Measurements from ENCODE around the gene MAK. TPM values are rescaled to one million over a fixed set of nuclear protein-coding genes. Genes with fewer than 3 reads are reported as not detected.

The MAK gene
- total RNA-seq, 1 experiment from 2014 or later, result 0.07 TPM

DNA sequence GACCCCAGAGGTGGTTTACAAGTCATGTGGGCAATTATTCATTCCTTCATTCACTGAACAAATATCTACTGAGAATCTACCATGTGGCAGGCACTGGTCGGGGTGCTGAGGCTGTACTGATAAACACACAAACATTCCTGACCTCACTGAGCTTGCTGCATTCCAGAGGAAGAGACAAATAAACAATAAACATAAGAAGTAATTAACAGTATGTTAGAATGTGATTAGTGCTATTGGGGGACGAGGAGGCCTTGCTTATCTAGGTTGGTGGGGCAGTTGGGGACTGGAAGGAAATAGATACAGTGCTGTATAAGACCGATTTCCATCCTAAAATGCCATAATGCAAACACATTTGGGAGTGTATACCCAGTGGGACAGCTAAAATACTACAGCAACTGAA is 44.1 kb downstream of the MAK start:
- H3K27me3 Mint-ChIP-seq (ENCODE audit: low read depth), result no peaks in the 10 kb centered on the region
- TF ChIP-seq, protein P1, sequence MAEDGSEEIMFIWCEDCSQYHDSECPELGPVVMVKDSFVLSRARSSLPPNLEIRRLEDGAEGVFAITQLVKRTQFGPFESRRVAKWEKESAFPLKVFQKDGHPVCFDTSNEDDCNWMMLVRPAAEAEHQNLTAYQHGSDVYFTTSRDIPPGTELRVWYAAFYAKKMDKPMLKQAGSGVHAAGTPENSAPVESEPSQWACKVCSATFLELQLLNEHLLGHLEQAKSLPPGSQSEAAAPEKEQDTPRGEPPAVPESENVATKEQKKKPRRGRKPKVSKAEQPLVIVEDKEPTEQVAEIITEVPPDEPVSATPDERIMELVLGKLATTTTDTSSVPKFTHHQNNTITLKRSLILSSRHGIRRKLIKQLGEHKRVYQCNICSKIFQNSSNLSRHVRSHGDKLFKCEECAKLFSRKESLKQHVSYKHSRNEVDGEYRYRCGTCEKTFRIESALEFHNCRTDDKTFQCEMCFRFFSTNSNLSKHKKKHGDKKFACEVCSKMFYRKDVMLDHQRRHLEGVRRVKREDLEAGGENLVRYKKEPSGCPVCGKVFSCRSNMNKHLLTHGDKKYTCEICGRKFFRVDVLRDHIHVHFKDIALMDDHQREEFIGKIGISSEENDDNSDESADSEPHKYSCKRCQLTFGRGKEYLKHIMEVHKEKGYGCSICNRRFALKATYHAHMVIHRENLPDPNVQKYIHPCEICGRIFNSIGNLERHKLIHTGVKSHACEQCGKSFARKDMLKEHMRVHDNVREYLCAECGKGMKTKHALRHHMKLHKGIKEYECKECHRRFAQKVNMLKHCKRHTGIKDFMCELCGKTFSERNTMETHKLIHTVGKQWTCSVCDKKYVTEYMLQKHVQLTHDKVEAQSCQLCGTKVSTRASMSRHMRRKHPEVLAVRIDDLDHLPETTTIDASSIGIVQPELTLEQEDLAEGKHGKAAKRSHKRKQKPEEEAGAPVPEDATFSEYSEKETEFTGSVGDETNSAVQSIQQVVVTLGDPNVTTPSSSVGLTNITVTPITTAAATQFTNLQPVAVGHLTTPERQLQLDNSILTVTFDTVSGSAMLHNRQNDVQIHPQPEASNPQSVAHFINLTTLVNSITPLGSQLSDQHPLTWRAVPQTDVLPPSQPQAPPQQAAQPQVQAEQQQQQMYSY (CRISPR knock-in tag; IDR thresholded peaks at IDR 0.05), result no peak
- TF ChIP-seq ETV6 (CRISPR knock-in tag; IDR thresholded peaks at IDR 0.05), result no peak
- no peak for TF ChIP-seq SP1 (CRISPR knock-in tag; conservative IDR thresholded peaks at IDR 0.05)
- no peak for TF ChIP-seq EMX1 (CRISPR knock-in tag; IDR thresholded peaks at IDR 0.05)
- TF ChIP-seq ZNF425 (CRISPR knock-in tag; conservative IDR thresholded peaks at IDR 0.05), result no peak
- no peak for TF ChIP-seq ZNF121 (CRISPR knock-in tag; IDR thresholded peaks at IDR 0.05)
- TF ChIP-seq RELA (CRISPR knock-in tag; IDR thresholded peaks at IDR 0.05; ENCODE audit: borderline replicate concordance), result no peak
- no peak for TF ChIP-seq TEAD1 (CRISPR knock-in tag; IDR thresholded peaks at IDR 0.05)
- TF ChIP-seq, protein P2, sequence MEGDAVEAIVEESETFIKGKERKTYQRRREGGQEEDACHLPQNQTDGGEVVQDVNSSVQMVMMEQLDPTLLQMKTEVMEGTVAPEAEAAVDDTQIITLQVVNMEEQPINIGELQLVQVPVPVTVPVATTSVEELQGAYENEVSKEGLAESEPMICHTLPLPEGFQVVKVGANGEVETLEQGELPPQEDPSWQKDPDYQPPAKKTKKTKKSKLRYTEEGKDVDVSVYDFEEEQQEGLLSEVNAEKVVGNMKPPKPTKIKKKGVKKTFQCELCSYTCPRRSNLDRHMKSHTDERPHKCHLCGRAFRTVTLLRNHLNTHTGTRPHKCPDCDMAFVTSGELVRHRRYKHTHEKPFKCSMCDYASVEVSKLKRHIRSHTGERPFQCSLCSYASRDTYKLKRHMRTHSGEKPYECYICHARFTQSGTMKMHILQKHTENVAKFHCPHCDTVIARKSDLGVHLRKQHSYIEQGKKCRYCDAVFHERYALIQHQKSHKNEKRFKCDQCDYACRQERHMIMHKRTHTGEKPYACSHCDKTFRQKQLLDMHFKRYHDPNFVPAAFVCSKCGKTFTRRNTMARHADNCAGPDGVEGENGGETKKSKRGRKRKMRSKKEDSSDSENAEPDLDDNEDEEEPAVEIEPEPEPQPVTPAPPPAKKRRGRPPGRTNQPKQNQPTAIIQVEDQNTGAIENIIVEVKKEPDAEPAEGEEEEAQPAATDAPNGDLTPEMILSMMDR (IDR thresholded peaks at IDR 0.05), result no peak
- TF ChIP-seq E2F5 (CRISPR knock-in tag; IDR thresholded peaks at IDR 0.05), result no peak
- TF ChIP-seq, protein P3, sequence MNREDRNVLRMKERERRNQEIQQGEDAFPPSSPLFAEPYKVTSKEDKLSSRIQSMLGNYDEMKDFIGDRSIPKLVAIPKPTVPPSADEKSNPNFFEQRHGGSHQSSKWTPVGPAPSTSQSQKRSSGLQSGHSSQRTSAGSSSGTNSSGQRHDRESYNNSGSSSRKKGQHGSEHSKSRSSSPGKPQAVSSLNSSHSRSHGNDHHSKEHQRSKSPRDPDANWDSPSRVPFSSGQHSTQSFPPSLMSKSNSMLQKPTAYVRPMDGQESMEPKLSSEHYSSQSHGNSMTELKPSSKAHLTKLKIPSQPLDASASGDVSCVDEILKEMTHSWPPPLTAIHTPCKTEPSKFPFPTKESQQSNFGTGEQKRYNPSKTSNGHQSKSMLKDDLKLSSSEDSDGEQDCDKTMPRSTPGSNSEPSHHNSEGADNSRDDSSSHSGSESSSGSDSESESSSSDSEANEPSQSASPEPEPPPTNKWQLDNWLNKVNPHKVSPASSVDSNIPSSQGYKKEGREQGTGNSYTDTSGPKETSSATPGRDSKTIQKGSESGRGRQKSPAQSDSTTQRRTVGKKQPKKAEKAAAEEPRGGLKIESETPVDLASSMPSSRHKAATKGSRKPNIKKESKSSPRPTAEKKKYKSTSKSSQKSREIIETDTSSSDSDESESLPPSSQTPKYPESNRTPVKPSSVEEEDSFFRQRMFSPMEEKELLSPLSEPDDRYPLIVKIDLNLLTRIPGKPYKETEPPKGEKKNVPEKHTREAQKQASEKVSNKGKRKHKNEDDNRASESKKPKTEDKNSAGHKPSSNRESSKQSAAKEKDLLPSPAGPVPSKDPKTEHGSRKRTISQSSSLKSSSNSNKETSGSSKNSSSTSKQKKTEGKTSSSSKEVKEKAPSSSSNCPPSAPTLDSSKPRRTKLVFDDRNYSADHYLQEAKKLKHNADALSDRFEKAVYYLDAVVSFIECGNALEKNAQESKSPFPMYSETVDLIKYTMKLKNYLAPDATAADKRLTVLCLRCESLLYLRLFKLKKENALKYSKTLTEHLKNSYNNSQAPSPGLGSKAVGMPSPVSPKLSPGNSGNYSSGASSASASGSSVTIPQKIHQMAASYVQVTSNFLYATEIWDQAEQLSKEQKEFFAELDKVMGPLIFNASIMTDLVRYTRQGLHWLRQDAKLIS (CRISPR knock-in tag; IDR thresholded peaks at IDR 0.05; ENCODE audit: borderline replicate concordance), result no peak
- TF ChIP-seq TCF7 (CRISPR knock-in tag; IDR thresholded peaks at IDR 0.05; ENCODE audit: low read depth), result no peak
- no peak for TF ChIP-seq NFATC4 (CRISPR knock-in tag; IDR thresholded peaks at IDR 0.05)
- no peak for TF ChIP-seq NR1H2 (CRISPR knock-in tag; IDR thresholded peaks at IDR 0.05)
- no peak for TF ChIP-seq HMGXB4 (CRISPR knock-in tag; IDR thresholded peaks at IDR 0.05)
- TF ChIP-seq ZNF232 (CRISPR knock-in tag; IDR thresholded peaks at IDR 0.05), result no peak
- no peak for TF ChIP-seq ELF4 (CRISPR knock-in tag; IDR thresholded peaks at IDR 0.05; ENCODE audit: low read depth)
- DNase-seq (ENCODE audit: low spot score) (no peak), ATAC-seq (no peak)
- ChIA-PET CTCF (interaction anchor here (1.1 to 1.3 kb wide), 2 partner anchors 315 to 328 kb away, joined by 3 to 6 read pairs; no protein-coding TSS in a partner anchor), POLR2A (no interaction called here)
- H3K9me3 Mint-ChIP-seq, result no peaks in the 10 kb centered on the region
- H3K27ac Mint-ChIP-seq, result no peak overlapping the region
- H3K4me3 Mint-ChIP-seq, result no peak overlapping the region
- H3K36me3 Mint-ChIP-seq, result no peaks in the 10 kb centered on the region
- no peaks in the 10 kb centered on the region for H3K4me1 Mint-ChIP-seq

All from WTC11 (cell line).